Adrenal gland (tissue), 5 donors: ENCODE measurements around the gene GPR153.

Experiments used
- CTCF ChIP-seq, 6 experiments: fragments of 450-650 bp in 4 of 6; fragments of 200-600 bp in 2 of 6; sonication (generic) in 1 of 6; IDR thresholded peaks; 1 replicate in 5 of 6; 2 replicates in 1 of 6; pipeline versions ENCODE4 v1.5.1 to v1.8.0; 2016 to 2021; ENCODE audit warnings: antibody characterized with exemption in 6 of 6, mild to moderate bottlenecking in 2 of 6, moderate library complexity in 1 of 6
- POLR2A ChIP-seq, 2 donors: fragments of 450-650 bp; IDR thresholded peaks; one replicate each; pipeline ENCODE4 v1.6.1; 2017; ENCODE audit warnings: antibody characterized with exemption in 2 of 2, mild to moderate bottlenecking in 2 of 2, moderate library complexity in 1 of 2
- donor health status: DM: no; HTN: no; CAD: no.

DNA sequence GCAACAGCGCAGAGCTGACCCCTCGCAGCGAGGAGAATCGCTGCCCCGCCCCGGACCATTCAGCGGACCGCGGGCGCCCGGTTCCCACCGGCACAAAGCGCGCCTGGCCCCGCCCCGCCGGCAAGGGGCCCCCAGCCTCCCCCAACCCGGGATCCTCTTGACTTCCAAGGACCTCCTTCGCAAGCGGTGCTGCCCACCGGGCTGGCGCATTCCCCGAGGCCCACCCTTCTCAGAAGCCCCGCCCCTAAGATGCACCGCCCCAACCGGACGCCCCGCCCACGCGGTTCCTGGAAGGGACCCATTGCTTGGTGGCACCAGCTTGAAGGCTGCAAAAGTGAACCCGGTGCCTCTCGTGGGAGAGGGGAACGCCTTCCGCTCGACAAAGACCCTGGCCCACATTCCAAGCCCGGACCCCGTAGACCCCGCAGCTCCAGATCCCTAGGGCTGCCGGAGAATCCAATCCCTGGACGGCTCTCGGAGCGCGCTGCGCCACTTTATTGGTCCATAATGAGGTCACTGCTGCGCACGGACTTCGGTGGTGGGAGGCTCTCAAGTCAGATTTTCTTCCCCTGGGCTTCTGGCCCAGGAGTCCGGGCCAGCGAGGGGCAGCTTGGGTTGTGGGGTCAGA lies 14.9 kb downstream of the GPR153 start:
- TF ChIP-seq POLR2A (IDR thresholded peaks at IDR 0.05) (no peak), CTCF (IDR thresholded peaks at IDR 0.05) (no peak)
